DOHH2 (cell line): ENCODE results near the gene ELK4.

ENCODE experiments used
- H3F3A ChIP-seq: fragments of 200-600 bp; sonication (generic), shearing (Covaris generic); 2 replicates; pipeline ENCODE4 v1.6.0; 2016; ENCODE audit warnings: antibody characterized with exemption, mild to moderate bottlenecking; ENCODE audit not compliant: control insufficient read depth, insufficient read depth
- H3K27ac ChIP-seq: fragments of 200-600 bp; sonication (generic); 2 replicates; pipeline ENCODE4 v1.5.1; 2014; ENCODE audit warnings: low read depth, mild to moderate bottlenecking, low read length, moderate library complexity
- H3K27me3 ChIP-seq: fragments of 200-600 bp; sonication (generic); 2 replicates; pipeline ENCODE4 v1.6.1; 2014; ENCODE audit warnings: mild to moderate bottlenecking, low read length, mixed read lengths; ENCODE audit not compliant: control insufficient read depth
- H3K36me3 ChIP-seq: fragments of 200-600 bp; sonication (generic); 2 replicates; pipeline ENCODE4 v1.6.1; 2014; ENCODE audit warnings: mild to moderate bottlenecking, low read length, moderate library complexity, mixed read lengths; ENCODE audit not compliant: control insufficient read depth
- H3K4me1 ChIP-seq: fragments of 200-600 bp; sonication (generic); 2 replicates; pipeline ENCODE4 v1.6.1; 2014; ENCODE audit warnings: mild to moderate bottlenecking, low read length, mixed read lengths; ENCODE audit not compliant: control insufficient read depth
- H3K4me2 ChIP-seq: fragments of 200-600 bp; sonication (generic); 2 replicates; pipeline ENCODE4 v1.6.0; 2014; ENCODE audit warnings: mild to moderate bottlenecking, low read length, moderate library complexity
- H3K4me3 ChIP-seq: fragments of 200-600 bp; sonication (generic); 2 replicates; pipeline ENCODE4 v1.5.1; 2014; ENCODE audit warnings: mild to moderate bottlenecking, low read length, mixed read lengths
- H3K79me2 ChIP-seq: fragments of 200-600 bp; sonication (generic); 2 replicates; pipeline ENCODE4 v1.6.1; 2014; ENCODE audit warnings: mild to moderate bottlenecking, low read length, mixed read lengths; ENCODE audit not compliant: control insufficient read depth
- H3K9me2 ChIP-seq: fragments of 200-600 bp; sonication (generic); replicated peaks from 2 replicates; pipeline ENCODE4 v1.6.1; 2014; ENCODE audit warnings: mild to moderate bottlenecking, low read length, mixed read lengths; ENCODE audit not compliant: control insufficient read depth
- H3K9me3 ChIP-seq: fragments of 200-600 bp; sonication (generic); 2 replicates; pipeline ENCODE4 v1.6.1; 2014; ENCODE audit warnings: antibody characterized with exemption, low read length, mixed read lengths; ENCODE audit not compliant: control insufficient read depth, insufficient read depth
- H4K20me1 ChIP-seq: fragments of 200-600 bp; sonication (generic); 2 replicates; pipeline ENCODE4 v1.6.0; 2014; ENCODE audit warnings: low read depth, mild to moderate bottlenecking, antibody characterized with exemption, low read length, moderate library complexity; ENCODE audit not compliant: control insufficient read depth, insufficient read depth
- EZH2phosphoT487 ChIP-seq: fragments of 200-600 bp; sonication (generic); IDR thresholded peaks from 2 replicates; pipeline ENCODE4 v1.6.1; 2017; ENCODE audit warnings: borderline replicate concordance, mild to moderate bottlenecking, antibody characterized with exemption, low read length, moderate library complexity, mixed read lengths
- TF ChIP-seq, protein P1 (sequence below): fragments of 200-600 bp; sonication (generic); IDR thresholded peaks from one replicate; pipeline ENCODE4 v1.5.1; 2014; ENCODE audit warnings: antibody characterized with exemption, mild to moderate bottlenecking, low read depth, low read length; ENCODE audit not compliant: poor library complexity, severe bottlenecking

Gene ELK4

DNA sequence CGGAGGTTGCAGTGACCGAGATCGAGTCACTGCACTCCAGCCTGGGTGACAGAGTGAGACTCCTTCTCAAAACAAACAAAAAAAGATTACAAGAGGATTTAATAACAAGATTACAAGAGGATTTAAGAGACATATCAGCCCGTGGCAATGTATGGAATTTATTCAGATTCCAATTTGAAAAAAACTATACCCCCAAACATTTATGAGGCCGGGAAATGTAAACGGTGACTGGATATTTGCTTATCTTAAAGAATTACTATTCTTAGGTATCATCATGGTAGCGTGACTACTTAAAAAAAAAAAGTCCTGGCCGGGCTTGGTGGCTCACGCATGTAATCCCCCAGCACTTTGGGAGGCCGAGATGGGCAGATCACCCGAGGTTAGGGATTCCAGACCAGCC lies 21.2 kb upstream of the ELK4 start:
- no peaks in the 10 kb centered on the region for H3K9me3 ChIP-seq
- H4K20me1 ChIP-seq, result no peaks in the 10 kb centered on the region
- H3K79me2 ChIP-seq, result no peaks in the 10 kb centered on the region
- H3F3A ChIP-seq, result no peaks in the 10 kb centered on the region; the same call in 1 of the 2 replicates
- H3K9me2 ChIP-seq, result no peaks in the 10 kb centered on the region
- TF ChIP-seq, protein P1, sequence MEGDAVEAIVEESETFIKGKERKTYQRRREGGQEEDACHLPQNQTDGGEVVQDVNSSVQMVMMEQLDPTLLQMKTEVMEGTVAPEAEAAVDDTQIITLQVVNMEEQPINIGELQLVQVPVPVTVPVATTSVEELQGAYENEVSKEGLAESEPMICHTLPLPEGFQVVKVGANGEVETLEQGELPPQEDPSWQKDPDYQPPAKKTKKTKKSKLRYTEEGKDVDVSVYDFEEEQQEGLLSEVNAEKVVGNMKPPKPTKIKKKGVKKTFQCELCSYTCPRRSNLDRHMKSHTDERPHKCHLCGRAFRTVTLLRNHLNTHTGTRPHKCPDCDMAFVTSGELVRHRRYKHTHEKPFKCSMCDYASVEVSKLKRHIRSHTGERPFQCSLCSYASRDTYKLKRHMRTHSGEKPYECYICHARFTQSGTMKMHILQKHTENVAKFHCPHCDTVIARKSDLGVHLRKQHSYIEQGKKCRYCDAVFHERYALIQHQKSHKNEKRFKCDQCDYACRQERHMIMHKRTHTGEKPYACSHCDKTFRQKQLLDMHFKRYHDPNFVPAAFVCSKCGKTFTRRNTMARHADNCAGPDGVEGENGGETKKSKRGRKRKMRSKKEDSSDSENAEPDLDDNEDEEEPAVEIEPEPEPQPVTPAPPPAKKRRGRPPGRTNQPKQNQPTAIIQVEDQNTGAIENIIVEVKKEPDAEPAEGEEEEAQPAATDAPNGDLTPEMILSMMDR, result no peak
- TF ChIP-seq EZH2phosphoT487, result no peak
- H3K4me3 ChIP-seq, result no peak overlapping the region
- no peak overlapping the region for H3K27ac ChIP-seq
- H3K4me2 ChIP-seq, result no peak overlapping the region
- peaks cover 13% of the 10 kb centered on the region for H3K4me1 ChIP-seq
- no peaks in the 10 kb centered on the region for H3K36me3 ChIP-seq
- H3K27me3 ChIP-seq, result no peaks in the 10 kb centered on the region

DNA sequence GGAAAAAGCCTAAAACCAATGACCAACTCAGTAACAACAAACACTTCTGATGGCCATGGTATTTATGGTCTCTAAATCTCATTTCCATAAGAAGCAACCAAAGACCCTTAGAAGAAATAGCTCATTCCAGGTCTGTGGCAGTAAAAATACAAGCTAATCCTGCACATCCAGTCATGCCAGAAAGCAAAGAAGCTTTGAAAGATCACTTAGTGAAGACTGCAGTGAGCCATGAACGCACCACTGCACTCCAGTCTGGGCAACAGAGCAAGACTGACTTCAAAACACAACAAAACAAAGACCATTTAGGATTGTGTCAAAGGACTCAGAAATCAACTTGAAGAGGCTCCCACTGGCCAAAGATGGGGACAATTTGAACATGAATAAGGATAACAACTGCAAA lies 18.4 kb upstream of the ELK4 start:
- H4K20me1 ChIP-seq, result no peaks in the 10 kb centered on the region
- no peaks in the 10 kb centered on the region for H3K9me2 ChIP-seq
- no peak overlapping the region for H3K27ac ChIP-seq
- H3K4me3 ChIP-seq, result no peak overlapping the region
- no peaks in the 10 kb centered on the region for H3K79me2 ChIP-seq
- peaks cover 13% of the 10 kb centered on the region for H3K4me1 ChIP-seq
- TF ChIP-seq EZH2phosphoT487, result no peak
- TF ChIP-seq, protein P1, result no peak
- no peak overlapping the region for H3K4me2 ChIP-seq
- H3F3A ChIP-seq, result no peaks in the 10 kb centered on the region
- no peaks in the 10 kb centered on the region for H3K27me3 ChIP-seq
- no peaks in the 10 kb centered on the region for H3K36me3 ChIP-seq
- no peaks in the 10 kb centered on the region for H3K9me3 ChIP-seq

DNA sequence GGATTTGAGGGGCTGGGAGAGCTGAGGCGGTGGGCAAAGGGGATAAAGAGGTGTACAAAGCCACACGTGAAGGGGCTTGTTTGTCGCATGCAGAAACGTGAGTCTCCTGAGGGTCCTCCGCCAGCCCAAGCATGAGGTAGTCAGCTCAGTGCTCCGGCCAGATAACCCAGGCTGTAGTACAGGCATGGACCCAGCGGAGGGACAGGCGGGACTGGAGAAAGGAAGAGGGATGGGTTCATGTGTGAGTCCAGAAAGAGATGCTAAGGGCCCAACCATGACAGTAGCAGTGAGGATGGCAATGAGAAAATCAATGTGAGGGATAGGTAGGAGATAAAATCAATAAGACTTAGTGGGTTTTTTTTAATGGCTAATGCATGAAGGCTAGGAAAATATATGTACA lies 13.7 kb upstream of the ELK4 start:
- Histone ChIP-seq H3K27ac (no peak overlapping the region), H3K79me2 (no peaks in the 10 kb centered on the region), H3K4me1 (peaks cover 13% of the 10 kb centered on the region), H3K9me2 (no peaks in the 10 kb centered on the region), H3K9me3 (no peaks in the 10 kb centered on the region), H3K36me3 (no peaks in the 10 kb centered on the region), H3K27me3 (no peaks in the 10 kb centered on the region), H3K4me2 (no peak overlapping the region), H3K4me3 (no peak overlapping the region), H4K20me1 (no peaks in the 10 kb centered on the region), H3F3A (no peaks in the 10 kb centered on the region)
- TF ChIP-seq EZH2phosphoT487, result no peak
- TF ChIP-seq, protein P1, result no peak
